ENCODE measurements around the gene OTOF. TPM values are rescaled to one million over a fixed set of nuclear protein-coding genes. Genes with fewer than 3 reads are reported as not detected.

OTOF gene
- total and polyA plus RNA-seq, 2 experiments from 2014 or later, result 0.38 to 0.43 TPM

- H3K4me1 ChIP-seq (ENCODE audit: insufficient read depth), result no peaks in the 10 kb centered on the region
- H3F3A ChIP-seq (ENCODE audit: insufficient read depth), result no peaks in the 10 kb centered on the region
- H3K9me2 ChIP-seq (ENCODE audit: insufficient read depth), result no peaks in the 10 kb centered on the region
- H3K4me2 ChIP-seq (ENCODE audit: unreplicated experiment), result no peak overlapping the region
- in situ Hi-C loops (cut with MboI), result no loop called here
- H3K27me3 ChIP-seq (replicated peaks; ENCODE audit: insufficient read depth), result peaks cover 3% of the 10 kb centered on the region; the same call in 1 of the 2 replicates
- no peak overlapping the region for H2AFZ ChIP-seq
- no peaks in the 10 kb centered on the region for H3K79me2 ChIP-seq (ENCODE audit: insufficient read depth)
- no peak overlapping the region for H3K4me3 ChIP-seq
- H3K36me3 ChIP-seq (ENCODE audit: low read depth), result no peaks in the 10 kb centered on the region
- WGBS, 2 experiments (ENCODE audit: low coverage in 1 of 2, low lambda C conversion rate in 2 of 2, missing lambda C conversion rate in 2 of 2), result 54 to 60% methylated on average over 19 of the region's 19 CpGs
- TF ChIP-seq EZH2 (IDR thresholded peaks at IDR 0.05; ENCODE audit: insufficient read depth, poor library complexity, severe bottlenecking), result no peak
- TF ChIP-seq EZH2phosphoT487 (IDR thresholded peaks at IDR 0.05; ENCODE audit: insufficient read depth, low read depth), result no peak
- H4K20me1 ChIP-seq (ENCODE audit: insufficient read depth), result no peaks in the 10 kb centered on the region
- no peak overlapping the region for H3K27ac ChIP-seq
- no peaks in the 10 kb centered on the region for H3K9me3 ChIP-seq (ENCODE audit: low read depth)
- no peak overlapping the region for H3K9ac ChIP-seq
- DNase-seq, result no peak
Measured at GRCh38 chr2:26489213-26489850, 11.4 kb upstream of the OTOF start.

- Histone ChIP-seq H3K9me3 (ENCODE audit: low read depth) (no peaks in the 10 kb centered on the region), H3K36me3 (ENCODE audit: low read depth) (no peaks in the 10 kb centered on the region), H2AFZ (no peak overlapping the region), H3K4me3 (no peak overlapping the region), H3K27ac (no peak overlapping the region), H3K79me2 (ENCODE audit: insufficient read depth) (no peaks in the 10 kb centered on the region), H3K4me2 (ENCODE audit: unreplicated experiment) (no peak overlapping the region), H3K27me3 (replicated peaks; ENCODE audit: insufficient read depth) (peaks cover 3% of the 10 kb centered on the region; the same call in 1 of the 2 replicates), H3K9ac (no peak overlapping the region), H3K9me2 (ENCODE audit: insufficient read depth) (no peaks in the 10 kb centered on the region), H3K4me1 (ENCODE audit: insufficient read depth) (no peaks in the 10 kb centered on the region), H4K20me1 (ENCODE audit: insufficient read depth) (no peaks in the 10 kb centered on the region), H3F3A (ENCODE audit: insufficient read depth) (no peaks in the 10 kb centered on the region)
- TF ChIP-seq EZH2phosphoT487 (IDR thresholded peaks at IDR 0.05; ENCODE audit: insufficient read depth, low read depth) (no peak), EZH2 (IDR thresholded peaks at IDR 0.05; ENCODE audit: insufficient read depth, poor library complexity, severe bottlenecking) (no peak)
- in situ Hi-C loops (cut with MboI), result no loop called here
- WGBS, 2 experiments (ENCODE audit: low coverage in 1 of 2, low lambda C conversion rate in 2 of 2, missing lambda C conversion rate in 2 of 2), result 71 to 75% methylated on average over 20 of the region's 20 CpGs
- no peak for DNase-seq
Measured at GRCh38 chr2:26488463-26489212, 10.7 kb upstream of the OTOF start.

- H4K20me1 ChIP-seq (ENCODE audit: insufficient read depth), result no peaks in the 10 kb centered on the region
- TF ChIP-seq EZH2phosphoT487 (IDR thresholded peaks at IDR 0.05; ENCODE audit: insufficient read depth, low read depth), result no peak
- no peak for TF ChIP-seq EZH2 (IDR thresholded peaks at IDR 0.05; ENCODE audit: insufficient read depth, poor library complexity, severe bottlenecking)
- H3K27me3 ChIP-seq (replicated peaks; ENCODE audit: insufficient read depth), result peaks cover 3% of the 10 kb centered on the region; the same call in 1 of the 2 replicates
- H3K9ac ChIP-seq, result no peak overlapping the region
- DNase-seq, result no peak
- H3K4me3 ChIP-seq, result no peak overlapping the region
- no peaks in the 10 kb centered on the region for H3F3A ChIP-seq (ENCODE audit: insufficient read depth)
- no peak overlapping the region for H3K27ac ChIP-seq
- H3K4me1 ChIP-seq (ENCODE audit: insufficient read depth), result no peaks in the 10 kb centered on the region
- no peaks in the 10 kb centered on the region for H3K9me3 ChIP-seq (ENCODE audit: low read depth)
- WGBS, 2 experiments (ENCODE audit: low coverage in 1 of 2, low lambda C conversion rate in 2 of 2, missing lambda C conversion rate in 2 of 2), result 42 to 51% methylated on average over 5 of the region's 5 CpGs
- H3K9me2 ChIP-seq (ENCODE audit: insufficient read depth), result no peaks in the 10 kb centered on the region
- no peaks in the 10 kb centered on the region for H3K79me2 ChIP-seq (ENCODE audit: insufficient read depth)
- in situ Hi-C loops (cut with MboI), result no loop called here
- H2AFZ ChIP-seq, result no peak overlapping the region
- H3K4me2 ChIP-seq (ENCODE audit: unreplicated experiment), result no peak overlapping the region
- H3K36me3 ChIP-seq (ENCODE audit: low read depth), result no peaks in the 10 kb centered on the region
Measured at GRCh38 chr2:26487192-26487591, 9.3 kb upstream of the OTOF start.

GRCh38 chr2:26486789-26487188 is 8.9 kb upstream of the OTOF start:
- Histone ChIP-seq H3K4me3 (no peak overlapping the region), H3K27me3 (replicated peaks; ENCODE audit: insufficient read depth) (peaks cover 3% of the 10 kb centered on the region; the same call in 1 of the 2 replicates), H3K36me3 (ENCODE audit: low read depth) (no peaks in the 10 kb centered on the region), H3K9me2 (ENCODE audit: insufficient read depth) (no peaks in the 10 kb centered on the region), H3K27ac (no peak overlapping the region), H3K4me1 (ENCODE audit: insufficient read depth) (no peaks in the 10 kb centered on the region), H3K9me3 (ENCODE audit: low read depth) (no peaks in the 10 kb centered on the region), H4K20me1 (ENCODE audit: insufficient read depth) (no peaks in the 10 kb centered on the region), H2AFZ (no peak overlapping the region), H3K9ac (no peak overlapping the region), H3K4me2 (ENCODE audit: unreplicated experiment) (no peak overlapping the region), H3K79me2 (ENCODE audit: insufficient read depth) (no peaks in the 10 kb centered on the region), H3F3A (ENCODE audit: insufficient read depth) (no peaks in the 10 kb centered on the region)
- 38 to 47% methylated on average over 3 of the region's 3 CpGs for WGBS, 2 experiments (ENCODE audit: low coverage in 1 of 2, low lambda C conversion rate in 2 of 2, missing lambda C conversion rate in 2 of 2)
- TF ChIP-seq EZH2phosphoT487 (IDR thresholded peaks at IDR 0.05; ENCODE audit: insufficient read depth, low read depth) (no peak), EZH2 (IDR thresholded peaks at IDR 0.05; ENCODE audit: insufficient read depth, poor library complexity, severe bottlenecking) (no peak)
- no peak for DNase-seq
- in situ Hi-C loops (cut with MboI), result no loop called here
